HG03575 (cell line): Measurements from ENCODE around the gene TOPBP1.
"Not testable (repeated sequence)": the region's sequence is repeated elsewhere in the genome, so short reads cannot be mapped to it uniquely, and the experiment has no call there.

ENCODE experiments used
- ATAC-seq: cut with Tn5 transposase; IDR thresholded peaks from one replicate; pipeline ENCODE4 v1.9.1; 2021; ENCODE audit not compliant: unreplicated experiment, insufficient number of reproducible peaks, low FRiP score; ENCODE audit errors: extremely low read depth

Gene TOPBP1

DNA sequence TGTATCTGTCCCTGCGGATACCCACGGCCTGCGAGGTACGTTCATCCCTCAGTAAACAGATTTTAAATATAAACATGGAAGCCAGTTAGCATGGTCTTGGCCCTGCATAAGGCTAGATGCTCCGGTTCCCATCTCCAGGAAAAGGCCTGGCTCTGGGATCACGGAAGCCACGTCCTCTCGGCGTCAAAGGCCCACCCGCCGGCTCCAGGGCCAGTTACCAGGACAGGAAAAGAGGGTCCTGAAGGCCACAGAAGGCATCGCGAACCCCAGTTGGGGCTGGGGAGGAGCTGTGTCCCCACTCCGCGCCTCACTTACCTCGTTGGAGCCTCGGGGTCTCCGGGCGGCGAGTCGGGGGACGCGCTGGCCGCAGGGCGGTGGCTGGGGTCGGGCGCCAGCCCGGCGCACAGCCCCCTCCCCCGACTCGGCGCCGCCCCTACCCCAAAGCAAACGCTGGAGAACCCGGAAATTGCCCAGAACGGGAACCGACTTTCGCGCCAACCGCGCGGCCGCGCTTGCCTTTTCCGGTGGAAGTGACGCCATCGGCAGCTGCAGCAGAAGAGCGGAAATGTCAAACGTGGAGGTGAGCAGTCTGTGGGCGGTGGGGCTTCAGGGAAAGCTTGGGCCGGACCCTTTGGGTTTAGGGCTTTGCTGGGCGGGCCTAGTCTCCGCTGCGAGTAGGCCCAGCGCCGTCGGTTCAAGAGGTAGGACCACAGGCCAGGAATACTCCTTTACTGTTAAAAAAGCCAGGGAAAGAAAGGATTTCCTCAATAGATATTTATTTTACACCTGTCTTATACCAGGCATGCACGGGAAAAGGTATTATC lies at the start of gene TOPBP1:
TSS of gene TOPBP1 (minus strand) at position 488 of the 824 bp plus-strand sequence. CDS start 814 bp downstream, outside the sequence.
- peak; percentile 80 for ATAC-seq

DNA sequence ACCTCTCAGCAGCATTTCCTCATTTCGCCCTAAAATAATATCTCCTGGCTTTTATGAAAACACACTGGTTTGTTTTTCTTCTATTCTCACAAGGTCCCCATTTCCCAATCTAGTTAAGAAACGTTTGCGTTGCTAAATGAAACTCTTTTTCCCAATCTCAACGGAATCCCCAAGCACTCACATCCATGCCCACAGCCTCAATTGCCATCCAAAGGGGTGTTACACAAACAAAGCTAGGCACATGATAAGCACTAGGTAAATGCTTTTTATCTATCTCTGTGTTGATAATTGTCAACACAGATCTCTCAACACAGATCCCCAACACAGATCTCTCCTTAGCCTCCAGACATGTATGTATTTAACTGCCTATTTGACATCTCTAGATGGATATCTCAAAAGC lies 49.3 kb upstream of the TOPBP1 start:
- ATAC-seq: no peak

- no peak for ATAC-seq
These were observed 47.5 kb upstream of the TOPBP1 start for GRCh38 chr3:133709139-133709750.

DNA sequence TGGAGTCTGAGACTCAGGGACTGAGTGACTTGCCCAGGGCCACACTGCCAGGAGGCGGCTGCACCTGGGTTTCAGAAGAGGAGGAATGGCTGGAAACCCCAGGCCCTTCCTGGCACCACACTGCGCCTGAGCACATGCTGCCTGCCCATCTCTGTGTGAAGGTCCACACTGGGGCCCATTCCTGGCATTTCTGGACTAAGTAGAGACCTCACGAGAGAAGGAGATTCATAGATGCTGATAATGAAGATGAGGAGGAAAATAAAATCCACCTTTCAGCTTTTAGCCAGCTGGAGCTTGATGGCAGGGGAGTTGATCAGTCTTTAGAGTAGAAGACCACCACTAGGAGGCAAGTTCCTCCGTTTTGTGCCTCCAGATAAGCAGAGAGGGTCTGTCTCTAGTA lies 44.3 kb upstream of the TOPBP1 start:
- ATAC-seq: no peak

DNA sequence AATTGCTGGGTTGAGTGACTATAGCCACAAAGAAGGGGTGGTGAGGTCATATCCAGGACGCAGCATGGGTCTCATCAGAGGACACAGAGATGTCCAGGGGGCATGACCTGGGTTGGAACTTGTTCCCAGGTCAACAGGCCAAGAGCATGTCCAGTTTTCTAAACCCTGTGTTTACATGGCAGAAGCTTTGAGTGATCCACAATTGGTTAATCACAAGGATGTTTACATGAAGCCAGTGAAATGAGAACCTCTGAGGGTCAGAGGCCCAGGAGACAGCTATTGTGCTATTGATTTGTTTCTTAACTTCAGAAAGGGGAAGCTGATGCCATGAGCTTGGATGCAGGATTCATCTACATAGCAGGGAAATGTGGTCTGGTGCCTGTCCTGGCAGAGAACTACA lies 42.2 kb upstream of the TOPBP1 start:
- ATAC-seq: no peak

DNA sequence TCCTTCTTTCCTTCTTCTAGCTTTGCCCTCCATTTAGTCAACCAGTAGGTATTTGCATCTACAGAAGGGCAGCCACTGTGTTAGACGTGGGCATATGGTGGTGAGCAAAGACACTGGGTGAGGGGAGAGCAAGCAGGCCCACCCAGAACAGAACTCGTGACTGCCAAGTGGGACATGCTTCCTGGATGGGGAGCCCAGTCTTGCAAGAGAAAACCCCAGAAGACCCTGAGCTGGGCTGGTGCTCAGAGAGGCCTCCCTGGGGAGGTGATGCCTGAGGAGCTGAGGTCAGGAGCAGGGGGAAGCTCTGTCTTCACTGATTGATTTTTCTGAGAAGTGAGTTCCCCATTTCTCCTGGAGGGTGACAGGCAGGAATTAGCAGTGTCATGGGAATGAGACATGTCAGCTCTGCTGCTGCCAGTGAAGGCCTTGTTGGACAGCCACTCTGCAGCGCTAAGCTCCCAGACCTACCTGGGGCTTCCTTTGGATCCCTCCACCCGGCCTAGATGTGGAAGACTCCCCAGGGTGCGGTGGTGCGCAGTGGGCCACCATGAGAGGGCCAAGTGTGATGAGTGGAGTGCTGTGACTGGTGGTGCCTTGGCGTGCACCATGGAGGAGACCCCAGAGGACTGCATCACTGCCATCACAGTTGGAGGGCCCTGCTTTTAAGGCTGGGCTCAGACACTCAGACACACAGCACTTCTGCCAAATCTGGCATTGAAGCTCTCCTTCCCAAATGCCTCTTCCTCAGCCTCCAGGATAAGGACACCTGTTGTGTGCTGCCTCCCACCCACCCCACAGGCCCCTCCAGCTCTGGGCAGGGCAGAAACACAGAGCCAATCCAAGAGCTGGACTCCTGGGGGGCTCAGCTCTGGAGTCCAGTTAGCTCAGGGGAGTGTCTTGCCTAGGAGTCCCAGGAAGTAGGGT lies 40.0 kb upstream of the TOPBP1 start:
- ATAC-seq: no peak

DNA sequence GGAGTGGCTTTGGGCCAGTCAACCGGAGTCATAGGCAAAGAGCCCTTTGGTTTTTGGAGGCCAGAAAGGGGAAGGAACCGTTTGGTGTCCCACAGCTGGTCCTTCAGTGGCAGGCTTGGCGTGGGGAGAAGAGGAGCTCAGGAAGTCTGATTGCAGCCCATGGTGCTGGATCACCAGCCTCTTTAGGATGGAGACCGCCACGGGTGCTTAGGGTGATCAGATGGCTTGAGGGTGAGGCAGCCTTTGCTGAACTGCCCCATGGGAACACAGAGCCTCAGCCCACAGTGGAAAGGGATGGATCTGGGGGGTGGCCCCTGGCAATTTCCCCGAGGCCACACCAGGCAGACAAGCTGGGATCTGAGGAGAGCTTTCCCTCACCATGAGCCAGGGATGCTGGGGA lies 38.6 kb upstream of the TOPBP1 start:
- ATAC-seq: no peak

DNA sequence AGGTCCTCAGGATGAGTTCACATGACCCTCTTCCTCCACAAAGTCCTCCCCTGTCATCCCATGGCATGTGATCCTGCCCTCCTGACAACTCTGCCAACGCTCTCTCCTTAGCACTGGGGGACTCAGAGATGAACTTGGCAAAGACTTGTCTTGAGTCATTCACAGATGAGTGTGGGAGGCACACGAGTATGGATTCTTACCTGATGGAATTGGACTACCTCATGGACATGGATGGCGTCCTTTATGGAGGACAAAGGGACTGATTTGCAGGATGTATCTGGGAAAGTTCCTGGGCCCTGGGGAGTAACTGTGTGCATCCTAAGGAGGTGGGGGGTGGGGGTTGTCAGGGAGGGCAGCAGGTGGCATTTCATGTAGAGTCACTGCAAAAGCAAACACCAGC lies 38.2 kb upstream of the TOPBP1 start:
- ATAC-seq: no peak

- ATAC-seq: no peak
These were observed 37.7 kb upstream of the TOPBP1 start for GRCh38 chr3:133699467-133699866.

GRCh38 chr3:133697960-133698359 lies 36.2 kb upstream of the TOPBP1 start:
- no peak for ATAC-seq

DNA sequence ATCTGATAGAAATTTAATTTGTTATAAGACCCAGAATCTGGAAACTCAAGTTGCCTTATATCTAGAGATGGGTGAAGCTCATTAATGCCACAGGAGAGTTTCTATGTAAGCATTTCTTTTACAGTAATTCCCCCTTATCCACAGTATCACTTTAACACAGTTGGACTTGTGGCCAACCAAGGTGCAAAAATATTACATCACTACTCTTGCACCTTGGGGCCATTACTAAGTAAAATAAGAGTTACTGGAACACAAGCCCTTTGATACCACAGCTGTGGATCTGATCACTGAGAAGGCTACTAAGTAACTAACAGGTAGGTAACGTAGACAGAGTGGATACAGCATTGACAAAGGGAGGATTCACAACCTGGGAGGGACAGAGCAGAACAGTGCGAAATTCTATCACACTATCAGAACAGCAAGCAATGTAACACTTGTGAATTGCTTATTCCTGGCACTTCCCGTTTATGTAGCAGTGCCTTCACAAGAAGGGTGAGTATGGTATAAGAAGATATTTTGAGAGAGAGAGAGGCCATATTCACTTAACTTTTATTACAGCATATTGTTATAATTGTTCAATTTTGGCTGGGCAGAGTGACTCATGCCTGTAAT lies 33.9 kb upstream of the TOPBP1 start:
- no peak for ATAC-seq

DNA sequence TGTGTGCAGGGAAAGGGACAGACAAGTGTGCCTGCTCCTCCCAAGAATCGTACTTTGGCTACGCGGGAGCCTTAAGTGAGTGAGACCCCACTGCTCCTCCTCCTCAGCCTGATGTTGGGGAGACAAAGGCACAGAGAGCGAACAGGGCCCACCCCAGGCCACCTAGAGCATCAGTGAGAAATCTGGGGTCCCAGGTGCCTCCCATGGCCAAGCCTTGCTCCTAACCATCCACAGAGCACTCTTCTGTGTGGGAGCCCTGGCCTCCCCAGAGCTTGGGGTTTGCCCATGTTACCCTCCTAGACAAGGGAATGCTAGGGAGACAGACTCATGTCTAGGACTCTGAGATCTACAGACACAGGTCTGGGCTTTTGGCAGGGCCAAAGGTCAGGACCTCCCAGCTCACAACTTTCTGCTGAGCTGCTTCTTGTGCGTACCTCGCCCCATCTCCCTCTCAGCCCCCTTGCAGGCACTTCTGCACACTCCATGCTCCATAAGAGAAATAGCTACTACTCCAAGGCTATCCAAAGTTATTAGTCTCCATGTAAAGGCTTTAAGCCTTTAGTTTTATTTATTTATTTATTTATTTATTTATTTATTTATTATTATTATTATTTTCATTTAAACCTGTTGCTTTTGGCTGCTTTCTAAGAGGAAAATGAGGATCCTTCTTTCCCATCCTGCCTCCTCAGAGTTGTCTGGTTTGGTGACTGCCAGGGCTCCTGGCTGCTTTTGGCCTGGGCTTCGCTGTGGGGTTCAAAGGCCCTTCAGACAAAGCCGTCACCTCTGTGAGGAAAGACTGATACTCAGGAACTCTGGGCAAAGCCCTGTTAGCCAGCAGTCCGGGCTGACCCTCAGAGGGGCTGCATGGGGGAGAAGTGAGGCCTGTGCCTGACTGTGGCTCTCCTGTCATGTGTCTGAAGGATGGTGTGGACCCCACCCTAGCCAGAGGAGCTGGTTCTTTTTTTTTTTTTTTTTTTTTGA lies 32.8 kb upstream of the TOPBP1 start:
- ATAC-seq: no peak

DNA sequence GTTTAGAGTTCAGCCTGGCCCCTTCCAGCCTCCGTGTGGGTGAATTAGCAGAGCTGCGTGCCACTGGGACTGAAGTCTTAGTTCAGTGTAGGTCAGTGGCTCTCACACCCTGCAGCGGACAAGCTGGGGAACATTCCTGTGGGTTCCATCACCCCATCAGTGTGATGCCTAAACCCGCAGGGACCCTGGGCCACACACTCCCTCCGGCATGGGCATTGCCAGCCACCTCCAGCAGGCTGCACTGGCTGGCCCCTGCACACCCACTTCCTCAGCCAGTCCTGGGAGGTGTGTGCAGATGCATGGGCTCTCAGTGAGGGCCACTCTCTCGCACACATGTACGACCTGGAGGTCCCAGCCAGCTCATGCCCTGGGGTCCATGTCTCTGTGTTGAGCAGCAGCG lies 32.1 kb upstream of the TOPBP1 start:
- no peak for ATAC-seq

DNA sequence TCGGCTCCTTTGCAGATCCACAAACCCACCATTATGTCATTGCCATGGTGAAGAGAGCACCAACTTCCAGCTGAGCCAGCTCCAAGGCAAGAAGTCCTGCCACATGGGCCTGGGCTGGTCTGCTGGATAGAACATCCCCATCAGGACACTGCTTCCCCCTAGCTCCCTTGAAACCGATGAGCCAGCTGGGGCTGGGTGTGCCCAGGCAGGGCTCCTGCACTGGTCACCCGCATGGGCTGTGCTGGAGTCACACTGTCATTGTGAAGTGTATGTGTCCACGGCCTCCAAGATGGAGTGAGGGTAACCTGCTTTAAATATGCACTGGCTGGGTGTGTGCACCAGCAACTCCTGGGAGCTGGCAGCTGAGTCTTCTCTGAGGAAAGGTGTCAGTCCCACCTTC lies 31.0 kb upstream of the TOPBP1 start:
- no peak for ATAC-seq

- no peak for ATAC-seq
These were observed 29.7 kb upstream of the TOPBP1 start for GRCh38 chr3:133691273-133692107.

GRCh38 chr3:133677993-133678392 lies 16.3 kb upstream of the TOPBP1 start:
- not testable (repeated sequence) for ATAC-seq

DNA sequence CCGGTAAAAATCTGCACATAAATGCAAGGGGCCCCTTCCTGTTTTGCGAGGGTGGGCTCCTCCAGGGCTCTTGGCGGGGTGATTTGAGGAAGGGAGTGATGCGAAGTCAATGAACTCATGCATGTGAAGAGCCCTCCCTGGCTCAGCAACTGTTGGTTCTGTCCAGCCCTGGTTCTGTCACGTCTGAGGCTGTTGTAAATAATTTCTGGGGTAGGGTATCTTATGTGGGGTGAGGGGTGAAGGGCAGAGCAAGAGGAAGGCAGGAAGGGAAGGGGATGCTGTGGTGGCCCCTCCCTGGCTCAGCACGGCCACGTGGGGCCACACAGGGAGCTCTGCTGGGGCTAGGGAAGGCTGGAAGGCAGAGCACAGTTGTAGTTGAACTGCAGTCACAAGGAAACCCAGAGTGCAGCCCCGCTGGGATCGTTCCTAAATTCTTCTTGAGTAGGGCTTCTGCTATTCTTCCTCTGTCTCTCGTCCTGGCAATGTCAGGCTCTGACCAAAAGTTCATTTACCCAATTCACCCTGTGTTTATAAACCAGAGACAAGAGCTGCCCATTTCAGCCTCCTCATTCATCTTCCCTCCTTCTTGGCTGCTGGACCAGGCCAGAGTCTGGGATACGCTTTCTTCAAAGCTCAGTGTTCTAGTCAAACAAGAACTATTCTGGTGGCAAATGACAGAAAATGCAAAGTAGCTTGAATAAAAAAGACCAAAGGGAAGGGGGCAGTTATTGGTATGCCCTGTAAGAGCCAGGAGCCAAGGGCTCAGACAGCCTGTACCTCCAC lies 14.8 kb upstream of the TOPBP1 start:
- ATAC-seq: no peak
